PC-3 (cell line): ENCODE data around the gene AAR2. TPM values are rescaled to one million over a fixed set of nuclear protein-coding genes. Genes with fewer than 3 reads are reported as not detected.

Experiments used
- ATAC-seq: fragments of 200-7000 bp; cut with Tn5 transposase; 2 replicates; pipeline ENCODE4 v1.9.1; 2020; ENCODE audit warnings: mild to moderate bottlenecking, moderate library complexity
- BruUV-seq: library from RNA; stranded (reverse); fragments of 400-500 nt; replicated peaks from 2 replicates; lab custom pipeline; 2021; lab: Mats Ljungman, UMichigan
- CTCF ChIA-PET: fragments of 300-600 bp; sonication (Branson Sonifier 250); formaldehyde crosslinking; loops from one replicate; lab custom pipeline; 2022; ENCODE audit warnings: antibody characterized with exemption; lab: Charles Lee
- POLR2A ChIA-PET: fragments of 300-600 bp; sonication (Branson Sonifier 250); formaldehyde crosslinking; loops from one replicate; lab custom pipeline; 2022; ENCODE audit warnings: antibody characterized with exemption; ENCODE audit not compliant: unreplicated experiment; lab: Charles Lee
- DNase-seq: peaks from one replicate; pipeline ENCODE4 v3.0.0-alpha.2; 2015
- H2AFZ ChIP-seq: fragments of 300-600 bp; sonication (generic); 2 replicates; pipeline ENCODE4 v1.6.0; 2016; ENCODE audit warnings: antibody characterized with exemption, low read length
- H3F3A ChIP-seq: fragments of 300-600 bp; sonication (generic); one replicate; pipeline ENCODE4 v1.6.0; 2017; ENCODE audit warnings: antibody characterized with exemption, low read length, control low read depth, mild to moderate bottlenecking; ENCODE audit not compliant: unreplicated experiment
- H3K27ac ChIP-seq: fragments of 300-600 bp; sonication (generic); 2 replicates; pipeline ENCODE4 v1.5.1; 2016; ENCODE audit warnings: mild to moderate bottlenecking, low read length
- H3K27me3 ChIP-seq: fragments of 300-600 bp; sonication (generic); 2 replicates; pipeline ENCODE4 v1.6.1; 2016; ENCODE audit warnings: low read length, mixed read lengths
- H3K36me3 ChIP-seq: fragments of 300-600 bp; sonication (generic); 2 replicates; pipeline ENCODE4 v1.6.1; 2016; ENCODE audit warnings: low read depth, mixed run types, low read length, mixed read lengths
- H3K4me1 ChIP-seq: fragments of 300-600 bp; sonication (generic); 2 replicates; pipeline ENCODE4 v1.5.1; 2016; ENCODE audit warnings: low read length; ENCODE audit not compliant: insufficient read depth
- H3K4me2 ChIP-seq: fragments of 300-600 bp; sonication (generic); 2 replicates; pipeline ENCODE4 v1.6.0; 2016; ENCODE audit warnings: low read length
- H3K4me3 ChIP-seq: fragments of 300-600 bp; sonication (generic); 2 replicates; pipeline ENCODE4 v1.5.1; 2016; ENCODE audit warnings: mild to moderate bottlenecking, low read length, mixed read lengths
- H3K79me2 ChIP-seq: fragments of 300-600 bp; sonication (generic); 2 replicates; pipeline ENCODE4 v1.6.1; 2017; ENCODE audit warnings: low read length, mixed read lengths
- H3K9ac ChIP-seq: fragments of 300-600 bp; sonication (generic); 2 replicates; pipeline ENCODE4 v1.6.0; 2016; ENCODE audit warnings: mild to moderate bottlenecking, low read length
- H3K9me2 ChIP-seq: fragments of 300-600 bp; sonication (generic); replicated peaks from 2 replicates; pipeline ENCODE4 v1.6.1; 2016; ENCODE audit warnings: mixed run types, low read length, mixed read lengths
- H3K9me3 ChIP-seq: fragments of 300-600 bp; sonication (generic); 2 replicates; pipeline ENCODE4 v1.6.1; 2016; ENCODE audit warnings: low read length, mixed read lengths
- H4K20me1 ChIP-seq: fragments of 300-600 bp; sonication (generic); 2 replicates; pipeline ENCODE4 v1.6.1; 2016; ENCODE audit warnings: low read length, mixed read lengths
- CTCF ChIP-seq: fragments of 300-600 bp; sonication (generic); conservative IDR thresholded peaks from 2 replicates; pipeline ENCODE4 v1.5.1; 2017; ENCODE audit warnings: antibody characterized with exemption, low read depth, mild to moderate bottlenecking, low read length
- EZH2 ChIP-seq: fragments of 300-600 bp; sonication (generic); IDR thresholded peaks from one replicate; pipeline ENCODE4 v1.6.1; 2017; ENCODE audit warnings: antibody characterized with exemption, mild to moderate bottlenecking, low read length; ENCODE audit not compliant: unreplicated experiment
- EZH2phosphoT487 ChIP-seq: fragments of 300-600 bp; sonication (generic); IDR thresholded peaks from 2 replicates; pipeline ENCODE4 v1.6.1; 2018; ENCODE audit warnings: mild to moderate bottlenecking, antibody characterized with exemption, low read length, borderline replicate concordance
- intact Hi-C: fragments of 100-400 bp; cut with micrococcal nuclease; formaldehyde crosslinking; loops from 2 replicates; pipeline ENCODE4 v1.9.0; 2023
- total RNA-seq: library from RNA; depleted of rRNA; stranded (reverse); fragments of >200 nt; gene quantifications from 2 replicates; pipeline ENCODE4 v1.2.3, GENCODE V29; 2014

The AAR2 gene
- total RNA-seq, 1 experiment from 2014 or later: 41.1 TPM

GRCh38 chr20:36230019-36230418 lies 6.3 kb upstream of the AAR2 start:
- intact Hi-C loops: no loop called here
- ChIA-PET CTCF (no interaction called here), POLR2A (no interaction called here)
- Histone ChIP-seq H3K27ac (no peak overlapping the region), H3K4me1 (no peaks in the 10 kb centered on the region), H3K4me3 (no peak overlapping the region), H3K9me2 (no peaks in the 10 kb centered on the region), H3F3A (no peaks in the 10 kb centered on the region), H3K27me3 (no peaks in the 10 kb centered on the region), H3K36me3 (no peaks in the 10 kb centered on the region), H4K20me1 (no peaks in the 10 kb centered on the region), H3K4me2 (no peak overlapping the region), H3K9ac (no peak overlapping the region), H2AFZ (no peak overlapping the region), H3K79me2 (no peaks in the 10 kb centered on the region), H3K9me3 (no peaks in the 10 kb centered on the region)
- no peak for ATAC-seq
- no TSS peak for BruUV-seq
- no peak for TF ChIP-seq EZH2
- no peak for TF ChIP-seq EZH2phosphoT487
- TF ChIP-seq CTCF: no peak
- no peak for DNase-seq

DNA sequence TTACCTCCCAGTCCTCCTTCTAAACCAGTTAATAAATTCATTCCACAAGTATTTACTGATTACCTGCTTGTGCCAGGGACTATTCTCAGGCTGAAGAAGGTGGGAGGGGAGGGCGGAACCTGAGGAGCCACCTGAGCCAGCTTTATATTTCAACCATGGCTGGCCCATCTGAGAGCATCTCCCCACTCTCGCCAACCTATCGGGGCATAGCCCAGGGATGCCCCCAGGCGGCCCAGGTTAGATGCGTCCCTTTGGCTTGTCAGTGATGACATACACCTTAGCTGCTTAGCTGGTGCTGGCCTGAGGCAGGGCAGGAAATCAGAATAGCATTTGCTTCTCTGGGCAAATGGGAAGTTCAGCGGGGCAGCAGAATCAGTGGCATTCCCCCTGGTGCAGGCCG lies 4.9 kb upstream of the AAR2 start:
- ChIA-PET POLR2A (no interaction called here), CTCF (no interaction called here)
- intact Hi-C loops: no loop called here
- Histone ChIP-seq H3K9me2 (no peaks in the 10 kb centered on the region), H4K20me1 (no peaks in the 10 kb centered on the region), H3K27me3 (no peaks in the 10 kb centered on the region), H3K79me2 (peaks cover 5% of the 10 kb centered on the region), H3K9me3 (no peaks in the 10 kb centered on the region), H3F3A (no peaks in the 10 kb centered on the region), H3K4me3 (no peak overlapping the region), H3K9ac (no peak overlapping the region), H2AFZ (no peak overlapping the region), H3K4me2 (no peak overlapping the region), H3K27ac (no peak overlapping the region), H3K36me3 (no peaks in the 10 kb centered on the region), H3K4me1 (peaks cover 4% of the 10 kb centered on the region; the same call in 1 of the 2 replicates)
- no peak for TF ChIP-seq EZH2phosphoT487
- no peak for TF ChIP-seq CTCF
- TF ChIP-seq EZH2: no peak
- ATAC-seq (no peak), DNase-seq (no peak)
- BruUV-seq: no TSS peak

DNA sequence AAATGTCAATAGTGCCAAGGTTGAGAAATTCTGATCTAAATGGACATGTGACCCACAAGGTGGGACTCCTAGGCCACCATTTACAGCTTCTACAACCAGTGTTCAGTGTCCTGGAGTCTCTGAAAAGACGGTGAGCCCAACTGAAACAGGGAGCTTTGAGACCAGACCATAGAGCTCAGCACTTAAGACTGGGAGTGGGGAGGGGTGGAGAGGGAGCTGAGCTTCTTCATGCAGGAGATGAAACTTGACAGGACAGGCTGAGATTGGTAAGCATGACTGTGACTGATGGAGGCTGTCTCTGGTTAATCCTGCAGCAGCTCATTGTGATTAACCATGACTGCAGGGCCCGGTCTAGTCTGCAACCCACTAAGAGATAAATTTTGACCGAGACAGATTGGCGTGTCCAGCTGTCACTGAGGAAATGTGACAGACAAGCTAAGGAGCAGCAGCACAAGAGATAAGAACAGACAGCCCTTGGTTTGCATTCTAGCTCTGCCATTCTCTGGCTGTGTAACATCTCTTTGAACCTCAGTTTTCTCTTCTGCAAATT lies 1.4 kb upstream of the AAR2 start:
- BruUV-seq: no TSS peak
- H3K4me3 ChIP-seq: no peak overlapping the region
- peaks cover 2% of the 10 kb centered on the region; the same call in 1 of the 2 replicates for H3K36me3 ChIP-seq
- no peaks in the 10 kb centered on the region for H3K27me3 ChIP-seq
- H2AFZ ChIP-seq: no peak overlapping the region
- TF ChIP-seq CTCF (no peak), EZH2 (no peak), EZH2phosphoT487 (no peak)
- no peaks in the 10 kb centered on the region for H3K9me3 ChIP-seq
- H3K9me2 ChIP-seq: no peaks in the 10 kb centered on the region
- peaks cover 40% of the 10 kb centered on the region for H3K79me2 ChIP-seq
- H3K4me1 ChIP-seq: peaks cover 21% of the 10 kb centered on the region
- H4K20me1 ChIP-seq: no peaks in the 10 kb centered on the region
- no peaks in the 10 kb centered on the region for H3F3A ChIP-seq
- ATAC-seq: no peak
- DNase-seq: no peak
- H3K4me2 ChIP-seq: no peak overlapping the region
- POLR2A ChIA-PET: no interaction called here
- H3K27ac ChIP-seq: no peak overlapping the region
- no peak overlapping the region for H3K9ac ChIP-seq
- CTCF ChIA-PET: no interaction called here
- intact Hi-C loops: no loop called here
